Measurements from ENCODE around the gene EYA3.

EYA3 gene

GRCh38 chr1:28115267-28115666 lies 26.9 kb upstream of the EYA3 start:
- H3K4me3 ChIP-seq (ENCODE audit: low read depth, low read length) = no peak overlapping the region
- DNase-seq (ENCODE audit: low read depth, low spot score) = no peak
- CTCF ChIA-PET = interaction anchor here (1.5 to 3.9 kb wide), 3 partner anchors 11 to 26 kb away, joined by 4 to 39 read pairs (median 7); partner anchors contain the start of gene EYA3
- POLR2A ChIA-PET = no interaction called here
- TF ChIP-seq CTCF (IDR thresholded peaks at IDR 0.05; ENCODE audit: insufficient read depth, low read length, missing control alignments) = no peak

- no peak for DNase-seq (ENCODE audit: low read depth, low spot score)
- no peak overlapping the region for H3K4me3 ChIP-seq (ENCODE audit: low read depth, low read length)
- ChIA-PET POLR2A (no interaction called here), CTCF (interaction anchor here (1.7 to 3.9 kb wide), 2 partner anchors 10 to 25 kb away, joined by 4 to 39 read pairs; partner anchors contain the start of gene EYA3)
- no peak for TF ChIP-seq CTCF (IDR thresholded peaks at IDR 0.05; ENCODE audit: insufficient read depth, low read length, missing control alignments)
These were observed 26.4 kb upstream of the EYA3 start for GRCh38 chr1:28114844-28115243.

- ChIA-PET CTCF (interaction anchor here (0.8 to 3.9 kb wide), 4 partner anchors 9 to 95 kb away, joined by 3 to 39 read pairs (median 4); partner anchors contain the start of gene EYA3), POLR2A (interaction anchor here (0.5 kb wide), 1 partner anchor 13 kb away, joined by 4 read pairs; no protein-coding TSS in a partner anchor)
- no peak for TF ChIP-seq CTCF (IDR thresholded peaks at IDR 0.05; ENCODE audit: insufficient read depth, low read length, missing control alignments)
- DNase-seq (ENCODE audit: low read depth, low spot score) = no peak
- no peak overlapping the region for H3K4me3 ChIP-seq (ENCODE audit: low read depth, low read length)
These were observed 24.8 kb upstream of the EYA3 start for GRCh38 chr1:28113242-28113572.

GRCh38 chr1:28112388-28113241 lies 24.2 kb upstream of the EYA3 start:
- TF ChIP-seq CTCF (IDR thresholded peaks at IDR 0.05; ENCODE audit: insufficient read depth, low read length, missing control alignments) = no peak
- ChIA-PET CTCF (interaction anchor here (0.8 to 3.9 kb wide), 6 partner anchors 8 to 96 kb away, joined by 3 to 39 read pairs (median 4); partner anchors contain the start of gene EYA3), POLR2A (interaction anchor here (0.5 kb wide), 1 partner anchor 14 kb away, joined by 4 read pairs; no protein-coding TSS in a partner anchor)
- DNase-seq (ENCODE audit: low read depth, low spot score) = no peak
- no peak overlapping the region for H3K4me3 ChIP-seq (ENCODE audit: low read depth, low read length)

GRCh38 chr1:28111157-28111556 lies 22.7 kb upstream of the EYA3 start:
- H3K4me3 ChIP-seq (ENCODE audit: low read depth, low read length) = no peak overlapping the region
- POLR2A ChIA-PET = no interaction called here
- no peak for TF ChIP-seq CTCF (IDR thresholded peaks at IDR 0.05; ENCODE audit: insufficient read depth, low read length, missing control alignments)
- CTCF ChIA-PET = interaction anchor here (1.1 to 4.1 kb wide), 2 partner anchors 20 to 21 kb away, joined by 3 to 34 read pairs; no protein-coding TSS in a partner anchor
- no peak for DNase-seq (ENCODE audit: low read depth, low spot score)

- POLR2A ChIA-PET = no interaction called here
- no peak for DNase-seq (ENCODE audit: low read depth, low spot score)
- TF ChIP-seq CTCF (IDR thresholded peaks at IDR 0.05; ENCODE audit: insufficient read depth, low read length, missing control alignments) = no peak
- H3K4me3 ChIP-seq (ENCODE audit: low read depth, low read length) = no peak overlapping the region
- CTCF ChIA-PET = interaction anchor here (4.1 kb wide), 1 partner anchor 19 kb away, joined by 34 read pairs; no protein-coding TSS in a partner anchor
These were observed 22.1 kb upstream of the EYA3 start for GRCh38 chr1:28110555-28110954.

Measured in AG04449 (cell line).